ENCODE data around the gene C4BPB. TPM values are rescaled to one million over a fixed set of nuclear protein-coding genes. Genes with fewer than 3 reads are reported as not detected.

The C4BPB gene
- total RNA-seq, 1 experiment from 2014 or later: not detected

DNA sequence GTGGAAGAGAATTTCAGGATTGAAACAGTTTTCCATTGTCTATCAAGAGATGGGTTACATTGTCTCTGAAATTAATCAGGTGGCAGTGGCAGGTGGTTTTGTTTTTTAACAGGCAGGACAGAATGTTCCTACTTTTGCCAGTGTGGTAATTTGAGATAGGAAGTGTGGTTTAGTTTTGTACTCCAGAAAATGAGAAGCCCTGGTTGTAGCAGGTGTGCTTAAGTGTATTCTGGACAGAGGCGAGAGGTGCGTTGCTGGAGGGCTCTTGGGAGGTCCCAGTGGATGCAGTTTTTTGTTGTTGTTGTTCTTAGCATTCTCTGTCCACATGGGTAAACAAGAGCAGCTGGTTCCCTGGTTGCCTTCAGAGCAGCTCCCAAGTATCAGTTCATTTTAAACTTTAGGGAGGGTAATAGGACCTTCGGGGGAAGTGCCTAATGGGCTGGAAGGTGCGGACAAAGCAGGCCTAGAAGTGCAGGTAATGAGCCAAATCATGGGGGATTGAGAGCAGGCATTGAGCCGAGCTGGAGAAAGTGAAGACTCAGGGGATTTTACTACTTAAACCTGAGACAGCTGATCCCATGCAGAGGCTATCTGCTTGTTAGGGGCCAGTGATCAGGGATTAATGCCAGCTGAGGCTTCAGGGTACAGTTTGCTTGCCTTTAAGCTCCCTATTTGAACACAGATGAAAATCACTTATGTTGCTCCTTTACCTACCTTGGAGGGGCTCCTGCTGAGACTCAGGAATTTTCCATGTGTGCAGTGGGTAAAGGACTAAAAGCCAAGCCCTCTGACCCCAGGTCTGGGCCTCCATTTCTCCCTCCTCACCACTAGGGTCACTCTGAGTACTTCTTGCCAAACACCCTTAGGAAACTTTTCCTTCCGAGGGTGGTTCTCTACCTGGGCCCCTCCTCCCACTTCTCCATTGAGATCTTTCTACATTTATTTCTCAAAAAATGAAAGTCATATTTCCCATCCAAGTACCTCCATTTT lies 29.5 kb upstream of the C4BPB start:
- ATAC-seq (no peak; the same call in 1 of the 2 replicates), DNase-seq (no peak)
- Histone ChIP-seq H2AFZ (ENCODE audit: low read length) (no peak overlapping the region), H3K4me2 (ENCODE audit: low read length) (no peak overlapping the region), H4K20me1 (ENCODE audit: low read length) (no peaks in the 10 kb centered on the region), H3K27me3 (ENCODE audit: low read length) (no peaks in the 10 kb centered on the region), H3K9me3 (ENCODE audit: low read length) (no peaks in the 10 kb centered on the region), H3K36me3 (ENCODE audit: low read depth, low read length) (peaks cover 41% of the 10 kb centered on the region), H3F3A (ENCODE audit: low read length, unreplicated experiment) (no peaks in the 10 kb centered on the region), H3K9me2 (replicated peaks; ENCODE audit: low read length) (no peaks in the 10 kb centered on the region), H3K79me2 (ENCODE audit: low read length) (peaks cover 20% of the 10 kb centered on the region), H3K9ac (ENCODE audit: low read length) (no peak overlapping the region), H3K4me3 (ENCODE audit: low read length) (no peak overlapping the region), H3K27ac (ENCODE audit: low read length) (no peak overlapping the region), H3K4me1 (ENCODE audit: insufficient read depth, low read length) (peaks cover 19% of the 10 kb centered on the region)
- intact Hi-C loops (cut with micrococcal nuclease): loop anchor here (10.0 kb wide), 2 partner anchors 374 to 424 kb away; partner anchors contain the start of genes DYRK3 and MAPKAPK2
- no TSS peak for BruUV-seq (replicated peaks)
- ChIA-PET CTCF (interaction anchor here (1.1 kb wide), 1 partner anchor 12 kb away, joined by 5 read pairs; no protein-coding TSS in a partner anchor), POLR2A (ENCODE audit: unreplicated experiment) (interaction anchor here (0.6 kb wide), 1 partner anchor 27 kb away, joined by 3 read pairs; no protein-coding TSS in a partner anchor)
- TF ChIP-seq EZH2phosphoT487 (IDR thresholded peaks at IDR 0.05; ENCODE audit: borderline replicate concordance, low read length): no peak
- TF ChIP-seq, protein P1, sequence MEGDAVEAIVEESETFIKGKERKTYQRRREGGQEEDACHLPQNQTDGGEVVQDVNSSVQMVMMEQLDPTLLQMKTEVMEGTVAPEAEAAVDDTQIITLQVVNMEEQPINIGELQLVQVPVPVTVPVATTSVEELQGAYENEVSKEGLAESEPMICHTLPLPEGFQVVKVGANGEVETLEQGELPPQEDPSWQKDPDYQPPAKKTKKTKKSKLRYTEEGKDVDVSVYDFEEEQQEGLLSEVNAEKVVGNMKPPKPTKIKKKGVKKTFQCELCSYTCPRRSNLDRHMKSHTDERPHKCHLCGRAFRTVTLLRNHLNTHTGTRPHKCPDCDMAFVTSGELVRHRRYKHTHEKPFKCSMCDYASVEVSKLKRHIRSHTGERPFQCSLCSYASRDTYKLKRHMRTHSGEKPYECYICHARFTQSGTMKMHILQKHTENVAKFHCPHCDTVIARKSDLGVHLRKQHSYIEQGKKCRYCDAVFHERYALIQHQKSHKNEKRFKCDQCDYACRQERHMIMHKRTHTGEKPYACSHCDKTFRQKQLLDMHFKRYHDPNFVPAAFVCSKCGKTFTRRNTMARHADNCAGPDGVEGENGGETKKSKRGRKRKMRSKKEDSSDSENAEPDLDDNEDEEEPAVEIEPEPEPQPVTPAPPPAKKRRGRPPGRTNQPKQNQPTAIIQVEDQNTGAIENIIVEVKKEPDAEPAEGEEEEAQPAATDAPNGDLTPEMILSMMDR (conservative IDR thresholded peaks at IDR 0.05; ENCODE audit: low read depth, low read length): peak; percentile 35; the same call in 1 of the 2 replicates
- TF ChIP-seq EZH2 (IDR thresholded peaks at IDR 0.05; ENCODE audit: low read length, unreplicated experiment): no peak

DNA sequence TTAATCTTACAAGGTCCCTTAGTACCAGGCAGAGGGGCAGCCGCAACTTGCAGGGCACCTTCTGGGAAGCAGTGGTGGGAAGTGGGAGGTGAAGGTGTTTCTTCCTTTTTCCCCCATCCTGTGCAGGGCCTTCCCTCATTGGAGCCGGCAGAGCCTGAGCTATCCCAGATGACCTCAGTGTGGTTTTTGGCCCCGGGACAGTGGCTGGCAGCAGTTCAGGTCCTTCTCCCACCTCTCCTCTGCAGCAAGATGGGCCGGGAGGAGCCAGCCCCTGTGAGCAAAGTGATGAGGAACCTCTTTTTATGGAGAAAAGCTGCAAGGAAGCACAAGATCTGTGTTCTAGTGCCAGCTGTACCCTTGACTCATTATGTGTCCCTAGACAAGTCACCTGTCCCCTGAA lies 28.8 kb upstream of the C4BPB start:
- intact Hi-C loops (cut with micrococcal nuclease): loop anchor here (10.0 kb wide), 2 partner anchors 375 to 425 kb away; partner anchors contain the start of genes DYRK3 and MAPKAPK2

More for the DNA sequence above, 28.8 kb upstream of the C4BPB start:
- Histone ChIP-seq H4K20me1 (ENCODE audit: low read length) (no peaks in the 10 kb centered on the region), H3K79me2 (ENCODE audit: low read length) (peaks cover 13% of the 10 kb centered on the region), H3K9me3 (ENCODE audit: low read length) (no peaks in the 10 kb centered on the region), H3K27ac (ENCODE audit: low read length) (no peak overlapping the region), H3K9me2 (replicated peaks; ENCODE audit: low read length) (no peaks in the 10 kb centered on the region), H3K27me3 (ENCODE audit: low read length) (no peaks in the 10 kb centered on the region), H3F3A (ENCODE audit: low read length, unreplicated experiment) (no peaks in the 10 kb centered on the region), H3K4me1 (ENCODE audit: insufficient read depth, low read length) (peaks cover 12% of the 10 kb centered on the region), H3K9ac (ENCODE audit: low read length) (no peak overlapping the region), H2AFZ (ENCODE audit: low read length) (no peak overlapping the region), H3K4me2 (ENCODE audit: low read length) (no peak overlapping the region), H3K4me3 (ENCODE audit: low read length) (no peak overlapping the region), H3K36me3 (ENCODE audit: low read depth, low read length) (peaks cover 47% of the 10 kb centered on the region)
- TF ChIP-seq EZH2phosphoT487 (IDR thresholded peaks at IDR 0.05; ENCODE audit: borderline replicate concordance, low read length) (no peak), EZH2 (IDR thresholded peaks at IDR 0.05; ENCODE audit: low read length, unreplicated experiment) (no peak)
- TF ChIP-seq, protein P1 (conservative IDR thresholded peaks at IDR 0.05; ENCODE audit: low read depth, low read length): no peak
- BruUV-seq (replicated peaks): no TSS peak
- POLR2A ChIA-PET (ENCODE audit: unreplicated experiment): no interaction called here
- ATAC-seq (no peak), DNase-seq (no peak)
- CTCF ChIA-PET: no interaction called here
